AG09309 (cell line): ENCODE data around the gene PRDX1.
A peak's percentile ranks its signal among the peaks of the same experiment; 100 is the strongest.

ENCODE experiments used
- DNase-seq: peaks from one replicate; pipeline ENCODE4 v3.0.0-alpha.2; 2010; ENCODE audit warnings: low read depth
- H3K4me3 ChIP-seq: 2 replicates; pipeline ENCODE4 v1.5.1; 2011; ENCODE audit warnings: mild to moderate bottlenecking, low read depth, low read length, moderate library complexity; ENCODE audit not compliant: control insufficient read depth
- CTCF ChIP-seq: IDR thresholded peaks from 2 replicates; pipeline ENCODE4 v1.5.1; 2011; ENCODE audit warnings: mild to moderate bottlenecking, low read depth, low read length, inconsistent platforms; ENCODE audit not compliant: insufficient read depth, control insufficient read depth; ENCODE audit errors: missing control alignments

PRDX1 gene

GRCh38 chr1:45521413-45522323, at the start of gene PRDX1:
Gene PRDX1 (minus strand): TSS chr1:45521884. CDS start chr1:45519043, 2,841 bp downstream.
- DNase-seq = peak; percentile 84
- no peak for TF ChIP-seq CTCF
- H3K4me3 ChIP-seq = peak within 1 kb of the TSS; percentile 93

- DNase-seq = no peak
- no peak for TF ChIP-seq CTCF
- H3K4me3 ChIP-seq = no peak overlapping the region
These were observed 48.9 kb upstream of the PRDX1 start for GRCh38 chr1:45570631-45571030.

GRCh38 chr1:45569962-45570581, 48.4 kb upstream of the PRDX1 start:
- TF ChIP-seq CTCF = peak; percentile 96
- no peak overlapping the region for H3K4me3 ChIP-seq
- DNase-seq = peak; percentile 25

DNA sequence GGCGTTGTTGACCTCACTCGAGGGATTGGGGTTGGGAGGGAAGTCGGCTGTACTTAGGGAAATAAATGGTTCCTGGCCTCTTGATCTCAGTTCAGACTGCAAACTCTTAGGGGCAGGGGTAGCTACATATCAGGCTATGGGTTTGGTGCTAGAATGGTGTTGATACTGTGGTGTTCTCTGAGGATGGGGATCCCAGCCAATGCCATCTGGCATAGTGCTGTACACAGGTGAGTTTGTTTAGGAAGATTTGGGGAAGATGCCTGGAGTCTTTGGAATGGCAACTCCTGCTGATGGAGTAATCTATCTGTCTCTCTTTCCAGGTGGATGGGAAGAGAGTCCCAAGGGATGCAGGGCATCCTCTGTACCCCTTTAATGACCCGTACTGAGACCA, 47.9 kb upstream of the PRDX1 start:
- no peak for DNase-seq
- H3K4me3 ChIP-seq = no peak overlapping the region
- no peak for TF ChIP-seq CTCF

DNA sequence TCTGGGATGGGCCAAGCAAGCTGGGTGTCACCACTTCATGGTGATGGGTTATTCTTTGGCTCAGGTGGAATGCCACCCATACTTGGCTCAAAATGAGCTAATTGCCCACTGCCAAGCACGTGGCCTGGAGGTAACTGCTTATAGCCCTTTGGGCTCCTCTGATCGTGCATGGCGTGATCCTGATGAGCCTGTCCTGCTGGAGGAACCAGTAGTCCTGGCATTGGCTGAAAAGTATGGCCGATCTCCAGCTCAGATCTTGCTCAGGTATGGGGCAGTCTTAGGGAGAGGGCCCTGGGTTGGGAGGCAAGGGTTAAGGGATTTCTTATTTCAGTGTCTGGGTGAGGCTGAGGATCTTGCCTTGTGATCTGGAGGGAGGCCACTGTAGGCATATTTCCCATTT, 46.7 kb upstream of the PRDX1 start:
- no peak for TF ChIP-seq CTCF
- DNase-seq = no peak
- no peak overlapping the region for H3K4me3 ChIP-seq

DNA sequence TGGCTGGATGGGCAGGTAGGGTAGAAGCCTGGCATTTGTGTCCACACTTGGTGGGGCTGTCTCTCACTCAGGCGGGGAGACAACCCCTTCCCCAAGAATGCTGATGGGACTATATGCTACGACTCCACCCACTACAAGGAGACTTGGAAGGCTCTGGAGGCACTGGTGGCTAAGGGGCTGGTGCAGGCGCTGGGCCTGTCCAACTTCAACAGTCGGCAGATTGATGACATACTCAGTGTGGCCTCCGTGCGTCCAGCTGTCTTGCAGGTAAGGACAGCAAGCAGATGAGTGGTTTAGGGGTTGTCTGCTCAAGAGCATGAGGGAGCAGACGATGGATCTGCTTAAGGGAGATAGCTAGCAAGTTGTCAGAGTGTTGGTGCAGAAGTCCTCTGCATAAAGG, 46.2 kb upstream of the PRDX1 start:
- no peak for DNase-seq
- TF ChIP-seq CTCF = no peak
- H3K4me3 ChIP-seq = no peak overlapping the region
